Dermis lymphatic vessel endothelial cell (primary cell): ENCODE measurements around the gene PANK4. TPM values are rescaled to one million over a fixed set of nuclear protein-coding genes. Genes with fewer than 3 reads are reported as not detected.

ENCODE experiments used
- total RNA-seq: library from RNA; depleted of rRNA; stranded (reverse); fragments of >200 nt; gene quantifications from 2 replicates; pipeline ENCODE4 v1.2.1, GENCODE V29; 2014

Gene PANK4
- 20.9 and 23.8 TPM in 2 replicates for total RNA-seq

DNA sequence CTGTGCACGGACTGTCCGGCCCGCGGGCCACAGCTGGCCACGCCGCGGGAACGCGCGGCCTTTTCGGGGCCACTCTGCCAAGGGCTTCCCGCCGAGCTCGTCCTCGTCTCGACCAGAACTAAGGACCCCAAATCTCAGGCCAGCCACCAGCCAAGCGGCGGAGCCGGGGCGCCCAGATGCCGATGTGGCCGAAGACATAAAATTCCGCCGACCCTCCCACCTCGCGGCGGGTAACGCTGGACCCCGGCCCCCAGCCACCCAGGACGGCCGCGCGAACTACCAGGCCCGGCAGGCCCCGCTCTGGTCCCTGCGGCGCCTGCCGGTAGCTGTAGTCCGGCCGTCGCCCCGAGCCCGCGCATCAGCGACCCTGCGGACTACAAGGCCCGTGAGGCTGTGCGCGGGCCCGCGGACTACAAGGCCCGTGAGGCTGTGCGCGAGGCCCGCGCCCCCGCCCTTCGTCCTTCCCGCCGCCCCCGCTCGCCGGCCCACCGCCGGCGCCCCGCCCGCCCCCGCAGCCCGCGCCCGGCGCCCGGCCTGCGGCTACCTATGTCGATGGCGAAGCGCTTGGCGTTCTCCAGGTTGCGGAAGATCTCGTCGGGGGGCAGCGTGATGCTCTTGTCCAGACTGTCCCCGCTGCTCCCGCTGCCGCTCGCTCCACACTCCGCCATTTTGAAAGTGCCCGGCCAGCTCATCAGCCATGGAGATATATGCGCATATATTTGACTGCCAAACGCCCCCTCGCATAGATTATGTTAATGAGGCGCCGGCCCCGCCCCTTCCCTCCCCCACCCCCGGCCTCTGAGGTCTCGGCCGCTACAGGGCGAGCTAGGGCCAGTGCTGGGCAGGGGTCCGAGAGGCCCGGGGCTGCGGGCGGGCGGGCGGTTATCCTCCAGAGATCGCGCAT is at the start of gene PANK4:
PANK4 (minus strand) TSS at position 677 of the 904 bp plus-strand sequence; CDS start at position 668, 9 bp downstream.

DNA sequence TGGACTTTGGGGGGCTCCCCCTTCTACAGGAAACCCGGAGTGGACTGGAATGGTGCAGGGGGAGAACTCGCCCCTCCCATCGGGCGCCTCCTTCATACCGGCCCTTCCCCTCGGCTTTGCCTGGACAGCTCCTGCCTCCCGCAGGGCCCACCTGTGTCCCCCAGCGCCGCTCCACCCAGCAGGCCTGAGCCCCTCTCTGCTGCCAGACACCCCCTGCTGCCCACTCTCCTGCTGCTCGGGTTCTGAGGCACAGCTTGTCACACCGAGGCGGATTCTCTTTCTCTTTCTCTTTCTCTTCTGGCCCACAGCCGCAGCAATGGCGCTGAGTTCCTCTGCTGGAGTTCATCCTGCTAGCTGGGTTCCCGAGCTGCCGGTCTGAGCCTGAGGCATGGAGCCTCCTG is 29.9 kb upstream of the PANK4 start, which contains the start of gene TNFRSF14:
TNFRSF14 (plus strand) TSS at position 95 of the 401 bp plus-strand sequence; CDS start at position 389, 294 bp downstream.

DNA sequence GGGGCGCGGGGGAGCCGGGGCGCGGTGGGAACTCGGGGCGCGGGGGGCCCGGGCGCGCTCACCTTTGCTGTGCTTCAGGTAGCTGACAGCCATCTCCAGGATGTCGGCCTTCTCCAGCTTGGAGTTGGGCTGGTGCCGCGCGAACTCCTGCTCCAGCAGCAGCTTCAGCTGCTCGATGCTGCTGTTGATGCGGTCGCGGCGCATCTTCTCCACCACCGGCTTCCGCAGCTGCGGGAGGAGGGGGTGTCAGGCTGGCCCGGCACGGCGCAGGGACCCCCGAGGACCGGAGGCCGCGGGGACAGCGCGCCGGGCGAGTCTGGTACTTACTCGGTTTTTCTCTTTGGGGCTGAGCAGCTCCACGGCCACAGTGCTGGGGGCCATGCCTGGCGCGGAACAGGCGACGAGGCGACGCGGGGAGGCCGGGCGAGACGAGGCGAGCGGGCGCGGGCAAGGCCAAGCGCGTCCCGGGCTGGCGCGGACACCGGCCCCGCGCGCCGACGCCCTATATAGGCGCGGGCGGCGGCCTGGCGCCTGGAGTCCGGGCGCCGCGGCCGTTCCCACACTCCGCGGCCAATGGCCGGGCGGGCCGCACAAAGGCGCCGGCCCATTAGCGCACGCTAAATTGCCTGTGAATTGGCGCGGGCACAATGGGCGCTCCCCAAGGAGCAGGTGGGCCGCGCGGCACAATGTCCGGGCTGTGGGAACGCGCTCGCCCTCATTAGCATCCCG is 3.6 kb upstream of the PANK4 start, which contains the start of gene HES5:
HES5 (minus strand) TSS at position 480 of the 729 bp plus-strand sequence; CDS start at position 381, 99 bp downstream.

DNA sequence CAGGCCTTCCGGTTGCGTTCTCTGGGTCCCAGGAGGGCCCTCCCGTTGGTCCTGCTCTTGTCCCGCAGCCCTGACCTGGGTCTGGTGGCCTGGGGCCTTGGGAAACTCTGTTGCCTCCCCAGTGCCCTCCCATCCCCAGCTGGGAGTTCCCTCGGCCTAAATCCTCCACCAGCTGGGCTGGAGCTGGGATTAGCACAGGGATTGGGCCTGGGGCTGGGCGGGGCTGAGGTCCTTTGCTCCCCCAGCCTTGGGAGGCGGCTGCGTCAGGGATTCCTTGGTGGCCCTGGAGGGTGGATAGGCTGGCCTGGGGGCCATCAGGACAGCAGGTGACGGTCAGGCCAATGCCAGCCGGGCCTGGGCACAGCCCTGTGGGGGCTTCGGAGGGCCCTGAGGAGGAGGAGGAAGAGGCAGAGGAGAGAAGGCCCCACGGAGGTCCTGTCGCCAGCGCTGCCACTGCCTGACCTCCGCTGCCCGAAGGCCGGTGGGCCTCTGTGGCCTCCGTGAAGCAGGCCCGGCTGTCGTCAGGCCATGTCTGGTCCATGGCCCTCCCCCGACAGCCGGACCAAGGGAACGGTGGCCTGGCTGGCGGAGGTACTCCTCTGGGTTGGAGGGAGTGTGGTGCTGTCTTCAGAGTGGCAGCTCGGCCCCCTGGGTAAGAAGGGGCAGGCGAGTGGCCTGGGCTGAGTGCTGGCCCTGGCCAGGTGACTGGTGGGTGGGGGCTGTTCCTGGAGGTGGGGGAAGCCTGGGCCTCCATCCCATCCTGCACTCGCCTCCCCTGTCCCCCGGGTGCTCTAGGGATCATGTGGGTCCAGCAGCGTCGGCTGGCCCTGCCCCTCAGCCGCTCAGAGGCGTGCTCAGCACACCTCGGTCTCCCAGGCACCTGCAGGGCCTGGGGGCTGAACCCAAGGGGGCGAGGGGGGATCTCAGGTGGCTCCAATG is 50.1 kb downstream of the PANK4 start, which contains the start of gene PLCH2:
PLCH2 (plus strand) TSS at position 229 of the 939 bp plus-strand sequence; CDS start at position 529, 300 bp downstream.

Other genes starting within 250 kb of the PANK4 start
- 2.9 and 5.5 TPM in 2 replicates for gene MORN1, start 135.0 kb downstream of the PANK4 start, total RNA-seq
- gene RER1, start 134.8 kb downstream of the PANK4 start, total RNA-seq = 41.5 and 49.7 TPM in 2 replicates
- gene PEX10, start 114.0 kb downstream of the PANK4 start, total RNA-seq = 27.7 and 30.8 TPM in 2 replicates
- 0.09 and 0.22 TPM in 2 replicates for gene PLCH2, start 50.3 kb downstream of the PANK4 start, total RNA-seq
- gene HES5, start 3.7 kb upstream of the PANK4 start, total RNA-seq = 0.11 TPM in 1 of 2 replicates, not detected in the other
- 76.1 and 161 TPM in 2 replicates for gene TNFRSF14, start 29.8 kb upstream of the PANK4 start, total RNA-seq
- 50.8 and 84.6 TPM in 2 replicates for gene PRXL2B, start 60.2 kb upstream of the PANK4 start, total RNA-seq
- gene MMEL1, start 106.4 kb upstream of the PANK4 start, total RNA-seq = 2.3 and 4.1 TPM in 2 replicates